GM23338 (cell line): ENCODE results near the gene DNAH17. TPM values are rescaled to one million over a fixed set of nuclear protein-coding genes. Genes with fewer than 3 reads are reported as not detected.

Experiments
- ATAC-seq: fragments of 200-7000 bp; cut with Tn5 transposase; 3 replicates; pipeline ENCODE4 v1.9.1; 2020
- DNase-seq: peaks from one replicate; pipeline ENCODE4 v3.0.0-alpha.2; 2015; ENCODE audit warnings: low spot score
- H2AFZ ChIP-seq: fragments of 200-600 bp; sonication (generic); 2 replicates; pipeline ENCODE4 v1.8.0; 2016; ENCODE audit warnings: antibody characterized with exemption, mild to moderate bottlenecking, moderate library complexity
- H3F3A ChIP-seq: fragments of 200-600 bp; sonication (generic); replicated peaks from 2 replicates; pipeline ENCODE4 v1.8.0; 2017; ENCODE audit warnings: antibody characterized with exemption, mixed run types, low read depth
- H3K27ac ChIP-seq: fragments of 200-600 bp; sonication (generic); 2 replicates; pipeline ENCODE4 v1.6.1; 2016; ENCODE audit warnings: low read depth
- H3K27me3 ChIP-seq: fragments of 200-600 bp; sonication (generic); 2 replicates; pipeline ENCODE4 v1.8.0; 2016; ENCODE audit warnings: mild to moderate bottlenecking, mixed run types, moderate library complexity; ENCODE audit not compliant: insufficient read depth
- H3K36me3 ChIP-seq: fragments of 200-600 bp; sonication (generic); 2 replicates; pipeline ENCODE4 v1.8.0; 2016; ENCODE audit warnings: mild to moderate bottlenecking; ENCODE audit not compliant: insufficient read depth
- H3K4me1 ChIP-seq: fragments of 200-600 bp; sonication (generic); 2 replicates; pipeline ENCODE4 v1.8.0; 2016; ENCODE audit warnings: mild to moderate bottlenecking, moderate library complexity; ENCODE audit not compliant: insufficient read depth
- H3K4me2 ChIP-seq: fragments of 200-600 bp; sonication (generic); 2 replicates; pipeline ENCODE4 v1.7.1; 2017; ENCODE audit warnings: mixed run types
- H3K4me3 ChIP-seq: fragments of 200-600 bp; sonication (generic); 2 replicates; pipeline ENCODE4 v1.6.1; 2016; ENCODE audit warnings: mixed run types
- H3K79me2 ChIP-seq: fragments of 200-600 bp; sonication (generic); replicated peaks from 2 replicates; pipeline ENCODE4 v1.8.0; 2017; ENCODE audit warnings: mild to moderate bottlenecking; ENCODE audit not compliant: insufficient read depth
- H3K9me2 ChIP-seq: fragments of 200-600 bp; sonication (generic); 2 replicates; pipeline ENCODE4 v1.8.0; 2017; ENCODE audit not compliant: insufficient read depth
- H4K20me1 ChIP-seq: fragments of 200-600 bp; sonication (generic); replicated peaks from 2 replicates; pipeline ENCODE4 v1.8.0; 2017; ENCODE audit warnings: mild to moderate bottlenecking; ENCODE audit not compliant: insufficient read depth
- H3K27ac Mint-ChIP-seq: 2 replicates; pipeline ENCODE4 v1.8.0; 2020; ENCODE audit warnings: inconsistent platforms, mild to moderate bottlenecking, moderate library complexity, mixed read lengths
- H3K27me3 Mint-ChIP-seq: 3 replicates; pipeline ENCODE4 v1.8.0; 2022; ENCODE audit warnings: low read depth, mild to moderate bottlenecking, moderate library complexity, mixed read lengths, inconsistent platforms; ENCODE audit not compliant: insufficient read depth, poor library complexity
- H3K36me3 Mint-ChIP-seq: 3 replicates; pipeline ENCODE4 v1.8.0; 2021; ENCODE audit warnings: low read depth, mild to moderate bottlenecking, inconsistent platforms, moderate library complexity, mixed read lengths
- H3K4me1 Mint-ChIP-seq: 3 replicates; pipeline ENCODE4 v1.8.0; 2020; ENCODE audit warnings: mild to moderate bottlenecking, inconsistent platforms, mixed read lengths
- H3K4me3 Mint-ChIP-seq: 3 replicates; pipeline ENCODE4 v1.8.0; 2021; ENCODE audit warnings: moderate library complexity, mild to moderate bottlenecking, inconsistent platforms, mixed read lengths
- H3K9me3 Mint-ChIP-seq: 3 replicates; pipeline ENCODE4 v1.8.0; 2020; ENCODE audit warnings: moderate library complexity, mild to moderate bottlenecking, inconsistent platforms, mixed read lengths
- CREB1 ChIP-seq: fragments of 250-450 bp; sonication (Bioruptor Pico); IDR thresholded peaks from 2 replicates; pipeline ENCODE4 v1.5.0; 2020; ENCODE audit warnings: low read depth, mild to moderate bottlenecking, moderate library complexity
- EZH2 ChIP-seq: fragments of 200-600 bp; sonication (generic); IDR thresholded peaks from one replicate; pipeline ENCODE4 v1.8.0; 2017; ENCODE audit warnings: antibody characterized with exemption, mild to moderate bottlenecking, low read depth; ENCODE audit not compliant: unreplicated experiment
- EZH2phosphoT487 ChIP-seq: fragments of 200-600 bp; sonication (generic); IDR thresholded peaks from one replicate; pipeline ENCODE4 v1.8.1; 2018; ENCODE audit warnings: antibody characterized with exemption; ENCODE audit not compliant: unreplicated experiment
- JUNB ChIP-seq: IDR thresholded peaks from one replicate; pipeline ENCODE4 v1.6.1; 2016; ENCODE audit warnings: antibody characterized with exemption; ENCODE audit not compliant: unreplicated experiment
- NANOG ChIP-seq: IDR thresholded peaks from 2 replicates; pipeline ENCODE4 v1.6.1; 2016; ENCODE audit warnings: antibody characterized with exemption, borderline replicate concordance
- POLR2AphosphoS5 ChIP-seq: IDR thresholded peaks from 2 replicates; pipeline ENCODE4 v1.6.1; 2016; ENCODE audit warnings: antibody characterized with exemption, low read depth
- STAT1 ChIP-seq: IDR thresholded peaks from one replicate; pipeline ENCODE4 v1.6.1; 2016; ENCODE audit warnings: antibody characterized with exemption; ENCODE audit not compliant: unreplicated experiment
- ZNF114 ChIP-seq: fragments of 250-450 bp; sonication (Bioruptor Pico); IDR thresholded peaks from 2 replicates; pipeline ENCODE4 v1.5.0; 2020; ENCODE audit warnings: mild to moderate bottlenecking, moderate library complexity
- ZNF331 ChIP-seq: fragments of 250-450 bp; sonication (Bioruptor Pico); IDR thresholded peaks from 2 replicates; pipeline ENCODE4 v1.5.0; 2020; ENCODE audit warnings: low read depth, mild to moderate bottlenecking, moderate library complexity
- polyA plus RNA-seq: library from polyadenylated mRNA; unstranded; fragments of >200 nt; fragmentation: Nextera tagmentation; extraction: Ambion mirVana; gene quantifications from 2 replicates; pipeline ENCODE4 v1.2.1, GENCODE V29; 2016
- total RNA-seq: library from RNA; depleted of rRNA; stranded (reverse); fragments of >200 nt; shearing (Covaris generic); gene quantifications from 2 replicates; pipeline ENCODE4 v1.2.3, GENCODE V29; 2014
- TF ChIP-seq, protein P1 (sequence below): fragments of 250-450 bp; sonication (Bioruptor Pico); IDR thresholded peaks from 2 replicates; pipeline ENCODE4 v1.5.0; 2020; ENCODE audit warnings: mild to moderate bottlenecking, moderate library complexity
- TF ChIP-seq, protein P2 (sequence below): IDR thresholded peaks from 2 replicates; pipeline ENCODE4 v1.6.1; 2016; ENCODE audit warnings: antibody characterized with exemption
- TF ChIP-seq, protein P3 (sequence below), 2 experiments: fragments of 200-600 bp in 1 of 2; sonication (generic) in 1 of 2; conservative IDR thresholded peaks; 2 replicates each; pipeline versions ENCODE4 v1.5.1 to v1.6.1; 2016 to 2017; ENCODE audit warnings: antibody characterized with exemption in 2 of 2, low read depth in 2 of 2, mild to moderate bottlenecking in 2 of 2, moderate library complexity in 1 of 2
- TF ChIP-seq, protein P4 (sequence below): IDR thresholded peaks from one replicate; pipeline ENCODE4 v1.6.1; 2018; ENCODE audit warnings: antibody characterized with exemption; ENCODE audit not compliant: unreplicated experiment

Gene DNAH17
- total and polyA plus RNA-seq, 2 experiments from 2014 or later: 0.59 to 2.0 TPM

DNA sequence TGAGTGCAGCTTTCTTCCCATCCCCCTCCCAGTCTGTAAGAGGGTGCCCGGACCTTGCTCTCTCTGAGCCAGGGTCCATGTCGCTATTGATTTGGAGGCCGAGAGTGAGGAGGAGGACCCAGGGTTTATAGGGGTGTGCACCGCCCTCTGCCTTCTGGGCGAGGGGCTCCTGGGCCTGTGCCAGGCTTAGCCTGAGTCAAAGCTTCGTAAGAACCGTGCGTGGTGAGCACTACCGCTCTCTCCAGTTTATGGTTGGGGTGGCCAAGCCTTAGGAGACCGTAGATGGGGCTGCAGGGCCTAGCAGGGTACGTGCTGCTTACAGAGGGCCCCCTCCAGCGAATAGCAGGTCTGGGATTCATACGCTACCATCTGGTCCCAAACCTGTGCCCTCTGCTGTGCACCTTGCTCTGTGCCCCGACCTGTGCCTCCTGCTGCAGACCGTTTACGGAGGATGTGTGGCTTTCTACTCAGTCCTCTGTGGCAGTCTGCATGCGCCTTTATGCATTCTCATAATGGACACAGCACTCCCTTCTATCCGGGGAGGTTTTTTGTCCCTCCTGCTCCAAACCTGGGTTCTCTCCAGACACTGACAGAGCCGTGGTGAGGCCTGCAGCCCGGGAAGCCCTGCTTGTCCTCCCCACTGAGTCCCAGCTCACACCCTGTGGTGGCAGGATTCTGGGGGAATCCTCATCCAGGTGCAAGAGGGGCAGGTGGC lies 144.0 kb downstream of the DNAH17 start:
- no peak for TF ChIP-seq ZNF331 (CRISPR knock-in tag)
- TF ChIP-seq STAT1: no peak
- TF ChIP-seq ZNF114 (CRISPR knock-in tag): no peak
- no peak for TF ChIP-seq NANOG
- TF ChIP-seq, protein P1, sequence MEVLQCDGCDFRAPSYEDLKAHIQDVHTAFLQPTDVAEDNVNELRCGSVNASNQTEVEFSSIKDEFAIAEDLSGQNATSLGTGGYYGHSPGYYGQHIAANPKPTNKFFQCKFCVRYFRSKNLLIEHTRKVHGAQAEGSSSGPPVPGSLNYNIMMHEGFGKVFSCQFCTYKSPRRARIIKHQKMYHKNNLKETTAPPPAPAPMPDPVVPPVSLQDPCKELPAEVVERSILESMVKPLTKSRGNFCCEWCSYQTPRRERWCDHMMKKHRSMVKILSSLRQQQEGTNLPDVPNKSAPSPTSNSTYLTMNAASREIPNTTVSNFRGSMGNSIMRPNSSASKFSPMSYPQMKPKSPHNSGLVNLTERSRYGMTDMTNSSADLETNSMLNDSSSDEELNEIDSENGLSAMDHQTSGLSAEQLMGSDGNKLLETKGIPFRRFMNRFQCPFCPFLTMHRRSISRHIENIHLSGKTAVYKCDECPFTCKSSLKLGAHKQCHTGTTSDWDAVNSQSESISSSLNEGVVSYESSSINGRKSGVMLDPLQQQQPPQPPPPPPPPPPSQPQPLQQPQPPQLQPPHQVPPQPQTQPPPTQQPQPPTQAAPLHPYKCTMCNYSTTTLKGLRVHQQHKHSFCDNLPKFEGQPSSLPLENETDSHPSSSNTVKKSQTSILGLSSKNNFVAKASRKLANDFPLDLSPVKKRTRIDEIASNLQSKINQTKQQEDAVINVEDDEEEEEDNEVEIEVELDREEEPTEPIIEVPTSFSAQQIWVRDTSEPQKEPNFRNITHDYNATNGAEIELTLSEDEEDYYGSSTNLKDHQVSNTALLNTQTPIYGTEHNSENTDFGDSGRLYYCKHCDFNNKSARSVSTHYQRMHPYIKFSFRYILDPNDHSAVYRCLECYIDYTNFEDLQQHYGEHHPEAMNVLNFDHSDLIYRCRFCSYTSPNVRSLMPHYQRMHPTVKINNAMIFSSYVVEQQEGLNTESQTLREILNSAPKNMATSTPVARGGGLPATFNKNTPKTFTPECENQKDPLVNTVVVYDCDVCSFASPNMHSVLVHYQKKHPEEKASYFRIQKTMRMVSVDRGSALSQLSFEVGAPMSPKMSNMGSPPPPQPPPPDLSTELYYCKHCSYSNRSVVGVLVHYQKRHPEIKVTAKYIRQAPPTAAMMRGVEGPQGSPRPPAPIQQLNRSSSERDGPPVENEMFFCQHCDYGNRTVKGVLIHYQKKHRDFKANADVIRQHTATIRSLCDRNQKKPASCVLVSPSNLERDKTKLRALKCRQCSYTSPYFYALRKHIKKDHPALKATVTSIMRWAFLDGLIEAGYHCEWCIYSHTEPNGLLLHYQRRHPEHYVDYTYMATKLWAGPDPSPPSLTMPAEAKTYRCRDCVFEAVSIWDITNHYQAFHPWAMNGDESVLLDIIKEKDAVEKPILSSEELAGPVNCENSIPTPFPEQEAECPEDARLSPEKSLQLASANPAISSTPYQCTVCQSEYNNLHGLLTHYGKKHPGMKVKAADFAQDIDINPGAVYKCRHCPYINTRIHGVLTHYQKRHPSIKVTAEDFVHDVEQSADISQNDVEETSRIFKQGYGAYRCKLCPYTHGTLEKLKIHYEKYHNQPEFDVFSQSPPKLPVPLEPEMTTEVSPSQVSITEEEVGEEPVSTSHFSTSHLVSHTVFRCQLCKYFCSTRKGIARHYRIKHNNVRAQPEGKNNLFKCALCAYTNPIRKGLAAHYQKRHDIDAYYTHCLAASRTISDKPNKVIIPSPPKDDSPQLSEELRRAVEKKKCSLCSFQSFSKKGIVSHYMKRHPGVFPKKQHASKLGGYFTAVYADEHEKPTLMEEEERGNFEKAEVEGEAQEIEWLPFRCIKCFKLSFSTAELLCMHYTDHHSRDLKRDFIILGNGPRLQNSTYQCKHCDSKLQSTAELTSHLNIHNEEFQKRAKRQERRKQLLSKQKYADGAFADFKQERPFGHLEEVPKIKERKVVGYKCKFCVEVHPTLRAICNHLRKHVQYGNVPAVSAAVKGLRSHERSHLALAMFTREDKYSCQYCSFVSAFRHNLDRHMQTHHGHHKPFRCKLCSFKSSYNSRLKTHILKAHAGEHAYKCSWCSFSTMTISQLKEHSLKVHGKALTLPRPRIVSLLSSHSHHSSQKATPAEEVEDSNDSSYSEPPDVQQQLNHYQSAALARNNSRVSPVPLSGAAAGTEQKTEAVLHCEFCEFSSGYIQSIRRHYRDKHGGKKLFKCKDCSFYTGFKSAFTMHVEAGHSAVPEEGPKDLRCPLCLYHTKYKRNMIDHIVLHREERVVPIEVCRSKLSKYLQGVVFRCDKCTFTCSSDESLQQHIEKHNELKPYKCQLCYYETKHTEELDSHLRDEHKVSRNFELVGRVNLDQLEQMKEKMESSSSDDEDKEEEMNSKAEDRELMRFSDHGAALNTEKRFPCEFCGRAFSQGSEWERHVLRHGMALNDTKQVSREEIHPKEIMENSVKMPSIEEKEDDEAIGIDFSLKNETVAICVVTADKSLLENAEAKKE (CRISPR knock-in tag): no peak
- no peak for TF ChIP-seq CREB1 (CRISPR knock-in tag)
- TF ChIP-seq, protein P2, sequence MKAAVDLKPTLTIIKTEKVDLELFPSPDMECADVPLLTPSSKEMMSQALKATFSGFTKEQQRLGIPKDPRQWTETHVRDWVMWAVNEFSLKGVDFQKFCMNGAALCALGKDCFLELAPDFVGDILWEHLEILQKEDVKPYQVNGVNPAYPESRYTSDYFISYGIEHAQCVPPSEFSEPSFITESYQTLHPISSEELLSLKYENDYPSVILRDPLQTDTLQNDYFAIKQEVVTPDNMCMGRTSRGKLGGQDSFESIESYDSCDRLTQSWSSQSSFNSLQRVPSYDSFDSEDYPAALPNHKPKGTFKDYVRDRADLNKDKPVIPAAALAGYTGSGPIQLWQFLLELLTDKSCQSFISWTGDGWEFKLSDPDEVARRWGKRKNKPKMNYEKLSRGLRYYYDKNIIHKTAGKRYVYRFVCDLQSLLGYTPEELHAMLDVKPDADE: no peak
- TF ChIP-seq POLR2AphosphoS5: no peak
- no peak for TF ChIP-seq JUNB
- TF ChIP-seq EZH2: no peak
- TF ChIP-seq EZH2phosphoT487: no peak
- TF ChIP-seq, protein P3, sequence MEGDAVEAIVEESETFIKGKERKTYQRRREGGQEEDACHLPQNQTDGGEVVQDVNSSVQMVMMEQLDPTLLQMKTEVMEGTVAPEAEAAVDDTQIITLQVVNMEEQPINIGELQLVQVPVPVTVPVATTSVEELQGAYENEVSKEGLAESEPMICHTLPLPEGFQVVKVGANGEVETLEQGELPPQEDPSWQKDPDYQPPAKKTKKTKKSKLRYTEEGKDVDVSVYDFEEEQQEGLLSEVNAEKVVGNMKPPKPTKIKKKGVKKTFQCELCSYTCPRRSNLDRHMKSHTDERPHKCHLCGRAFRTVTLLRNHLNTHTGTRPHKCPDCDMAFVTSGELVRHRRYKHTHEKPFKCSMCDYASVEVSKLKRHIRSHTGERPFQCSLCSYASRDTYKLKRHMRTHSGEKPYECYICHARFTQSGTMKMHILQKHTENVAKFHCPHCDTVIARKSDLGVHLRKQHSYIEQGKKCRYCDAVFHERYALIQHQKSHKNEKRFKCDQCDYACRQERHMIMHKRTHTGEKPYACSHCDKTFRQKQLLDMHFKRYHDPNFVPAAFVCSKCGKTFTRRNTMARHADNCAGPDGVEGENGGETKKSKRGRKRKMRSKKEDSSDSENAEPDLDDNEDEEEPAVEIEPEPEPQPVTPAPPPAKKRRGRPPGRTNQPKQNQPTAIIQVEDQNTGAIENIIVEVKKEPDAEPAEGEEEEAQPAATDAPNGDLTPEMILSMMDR (conservative IDR thresholded peaks at IDR 0.05; ENCODE audit: low read depth in 2 of 2): no peak
- TF ChIP-seq, protein P4, sequence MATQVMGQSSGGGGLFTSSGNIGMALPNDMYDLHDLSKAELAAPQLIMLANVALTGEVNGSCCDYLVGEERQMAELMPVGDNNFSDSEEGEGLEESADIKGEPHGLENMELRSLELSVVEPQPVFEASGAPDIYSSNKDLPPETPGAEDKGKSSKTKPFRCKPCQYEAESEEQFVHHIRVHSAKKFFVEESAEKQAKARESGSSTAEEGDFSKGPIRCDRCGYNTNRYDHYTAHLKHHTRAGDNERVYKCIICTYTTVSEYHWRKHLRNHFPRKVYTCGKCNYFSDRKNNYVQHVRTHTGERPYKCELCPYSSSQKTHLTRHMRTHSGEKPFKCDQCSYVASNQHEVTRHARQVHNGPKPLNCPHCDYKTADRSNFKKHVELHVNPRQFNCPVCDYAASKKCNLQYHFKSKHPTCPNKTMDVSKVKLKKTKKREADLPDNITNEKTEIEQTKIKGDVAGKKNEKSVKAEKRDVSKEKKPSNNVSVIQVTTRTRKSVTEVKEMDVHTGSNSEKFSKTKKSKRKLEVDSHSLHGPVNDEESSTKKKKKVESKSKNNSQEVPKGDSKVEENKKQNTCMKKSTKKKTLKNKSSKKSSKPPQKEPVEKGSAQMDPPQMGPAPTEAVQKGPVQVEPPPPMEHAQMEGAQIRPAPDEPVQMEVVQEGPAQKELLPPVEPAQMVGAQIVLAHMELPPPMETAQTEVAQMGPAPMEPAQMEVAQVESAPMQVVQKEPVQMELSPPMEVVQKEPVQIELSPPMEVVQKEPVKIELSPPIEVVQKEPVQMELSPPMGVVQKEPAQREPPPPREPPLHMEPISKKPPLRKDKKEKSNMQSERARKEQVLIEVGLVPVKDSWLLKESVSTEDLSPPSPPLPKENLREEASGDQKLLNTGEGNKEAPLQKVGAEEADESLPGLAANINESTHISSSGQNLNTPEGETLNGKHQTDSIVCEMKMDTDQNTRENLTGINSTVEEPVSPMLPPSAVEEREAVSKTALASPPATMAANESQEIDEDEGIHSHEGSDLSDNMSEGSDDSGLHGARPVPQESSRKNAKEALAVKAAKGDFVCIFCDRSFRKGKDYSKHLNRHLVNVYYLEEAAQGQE: no peak
- Histone ChIP-seq H4K20me1 (0 out of 2 replicates have a peak, but pooled peaks cover 3% of the 10 kb centered on the region), H3K27me3 (no peaks in the 10 kb centered on the region), H3K36me3 (no peaks in the 10 kb centered on the region), H3K79me2 (no peaks in the 10 kb centered on the region), H3K4me2 (no peak overlapping the region), H3F3A (0 out of 2 replicates have a peak, but pooled peaks cover 8% of the 10 kb centered on the region), H2AFZ (no peak overlapping the region), H3K4me1 (peaks cover 6% of the 10 kb centered on the region; the same call in 1 of the 2 replicates), H3K9me2 (no peaks in the 10 kb centered on the region), H3K27ac (no peak overlapping the region), H3K4me3 (no peak overlapping the region)
- peaks cover 4% of the 10 kb centered on the region for H3K36me3 Mint-ChIP-seq
- peaks cover 42% of the 10 kb centered on the region for H3K4me1 Mint-ChIP-seq
- DNase-seq (no peak), ATAC-seq (no peak)
- H3K27me3 Mint-ChIP-seq: peaks cover 20% of the 10 kb centered on the region
- no peak overlapping the region for H3K4me3 Mint-ChIP-seq
- H3K27ac Mint-ChIP-seq: no peak overlapping the region
- H3K9me3 Mint-ChIP-seq: peaks cover 6% of the 10 kb centered on the region
